22Rv1 (cell line): ENCODE results near the gene RPL23.

Experiments
- H3K27ac ChIP-seq: fragments of 450-650 bp; 2 replicates; pipeline ENCODE4 v1.5.1; 2017
- CTCF ChIP-seq: fragments of 450-650 bp; IDR thresholded peaks from 2 replicates; pipeline ENCODE4 v1.5.1; 2017; ENCODE audit warnings: mild to moderate bottlenecking
- ZFX ChIP-seq: fragments of 450-650 bp; IDR thresholded peaks from 2 replicates; pipeline ENCODE4 v1.6.1; 2017; ENCODE audit warnings: antibody characterized with exemption, borderline replicate concordance

Gene RPL23

GRCh38 chr17:38883592-38884526 lies 30.3 kb upstream of the RPL23 start:
- TF ChIP-seq CTCF (no peak), ZFX (no peak)
- H3K27ac ChIP-seq: no peak overlapping the region

- TF ChIP-seq ZFX (no peak), CTCF (no peak)
- no peak overlapping the region for H3K27ac ChIP-seq
These were observed 29.3 kb upstream of the RPL23 start for GRCh38 chr17:38882870-38883269.

GRCh38 chr17:38881600-38882191 lies 28.2 kb upstream of the RPL23 start:
- H3K27ac ChIP-seq: peak overlapping the region; percentile 17; the same call in 1 of the 2 replicates
- TF ChIP-seq ZFX (no peak), CTCF (no peak)

- no peak for TF ChIP-seq CTCF
- TF ChIP-seq ZFX: no peak
- H3K27ac ChIP-seq: no peak overlapping the region
These were observed 26.6 kb upstream of the RPL23 start for GRCh38 chr17:38879878-38880665.

DNA sequence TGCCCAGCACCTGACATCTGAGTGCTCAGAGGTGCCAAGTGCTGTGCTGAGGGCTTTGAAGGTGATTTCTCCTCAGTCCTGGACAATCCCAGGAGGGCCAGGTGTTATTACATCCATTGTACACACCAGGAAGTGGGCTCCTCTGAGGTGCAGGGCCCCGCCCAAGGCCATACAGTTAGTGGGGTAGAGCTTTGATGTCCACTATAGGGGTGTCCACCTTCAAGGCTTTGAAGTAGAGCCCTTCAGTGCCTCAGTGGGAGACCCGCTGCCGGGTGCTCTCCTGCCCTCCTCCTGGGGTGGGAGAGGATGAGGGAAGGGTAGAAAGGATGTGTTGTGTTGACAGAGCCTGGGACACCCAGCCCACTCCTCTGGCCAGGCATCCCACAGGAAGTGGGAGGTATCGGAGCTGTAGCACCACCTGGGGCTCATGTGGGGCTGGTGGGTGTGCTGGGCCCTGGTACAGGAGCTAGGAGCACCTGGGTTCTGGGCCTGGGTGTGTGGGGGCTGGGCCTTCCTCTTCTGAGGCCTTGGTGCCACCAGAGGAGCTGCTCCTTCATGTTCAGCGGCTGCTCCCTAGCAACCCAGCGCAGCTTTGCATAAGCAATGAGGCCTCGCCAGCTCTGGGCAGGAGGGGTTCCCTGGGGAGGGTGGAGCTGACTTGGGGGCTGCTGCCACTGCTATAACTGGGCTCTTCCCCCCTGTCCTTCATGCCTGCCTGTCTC lies 23.8 kb upstream of the RPL23 start:
- TF ChIP-seq ZFX: no peak
- TF ChIP-seq CTCF: no peak
- H3K27ac ChIP-seq: no peak overlapping the region

- no peak for TF ChIP-seq ZFX
- TF ChIP-seq CTCF: no peak
- no peak overlapping the region for H3K27ac ChIP-seq
These were observed 22.1 kb upstream of the RPL23 start for GRCh38 chr17:38875477-38876075.
